IMR-90 (cell line): Measurements from ENCODE around the gene OTUD5.

Experiments used
- CEBPB ChIP-seq: IDR thresholded peaks from 2 replicates; pipeline ENCODE4 v1.6.1; 2012; ENCODE audit warnings: low read depth, low read length, improper control_type of control experiment
- CTCF ChIP-seq: conservative IDR thresholded peaks from 2 replicates; pipeline ENCODE4 v1.5.1; 2012; ENCODE audit warnings: mild to moderate bottlenecking, low read depth, low read length, improper control_type of control experiment
- FOS ChIP-seq: fragments of 150-350 bp; IDR thresholded peaks from 2 replicates; pipeline ENCODE4 v1.6.1; 2016; ENCODE audit warnings: low read depth, low read length
- POLR2A ChIP-seq: IDR thresholded peaks from 2 replicates; pipeline ENCODE4 v1.6.1; 2012; ENCODE audit warnings: mild to moderate bottlenecking, low read depth, low read length
- RAD21 ChIP-seq: IDR thresholded peaks from 2 replicates; pipeline ENCODE4 v1.6.1; 2012; ENCODE audit warnings: low read length, improper control_type of control experiment
- RFX5 ChIP-seq: IDR thresholded peaks from 2 replicates; pipeline ENCODE4 v1.8.0; 2012; ENCODE audit warnings: low read depth, mild to moderate bottlenecking, low read length, moderate library complexity
- USF2 ChIP-seq: fragments of 150-350 bp; IDR thresholded peaks from 2 replicates; pipeline ENCODE4 v1.6.1; 2017; ENCODE audit warnings: mild to moderate bottlenecking, antibody characterized with exemption, low read length, low read depth

GRCh38 chrX:48996969-48997368, 39.6 kb upstream of the OTUD5 start:
- TF ChIP-seq USF2: no peak
- no peak for TF ChIP-seq CTCF
- TF ChIP-seq POLR2A: no peak
- TF ChIP-seq RAD21: no peak
- no peak for TF ChIP-seq RFX5
- TF ChIP-seq FOS: no peak
- TF ChIP-seq CEBPB: no peak
